EL (cell line): ENCODE data around the gene TSR2.
"Not testable (repeated sequence)": the region's sequence is repeated elsewhere in the genome, so short reads cannot be mapped to it uniquely, and the experiment has no call there.

Source experiments
- DNase-seq: peaks from one replicate; pipeline ENCODE4 v3.0.0-alpha.2; 2016

Gene TSR2

DNA sequence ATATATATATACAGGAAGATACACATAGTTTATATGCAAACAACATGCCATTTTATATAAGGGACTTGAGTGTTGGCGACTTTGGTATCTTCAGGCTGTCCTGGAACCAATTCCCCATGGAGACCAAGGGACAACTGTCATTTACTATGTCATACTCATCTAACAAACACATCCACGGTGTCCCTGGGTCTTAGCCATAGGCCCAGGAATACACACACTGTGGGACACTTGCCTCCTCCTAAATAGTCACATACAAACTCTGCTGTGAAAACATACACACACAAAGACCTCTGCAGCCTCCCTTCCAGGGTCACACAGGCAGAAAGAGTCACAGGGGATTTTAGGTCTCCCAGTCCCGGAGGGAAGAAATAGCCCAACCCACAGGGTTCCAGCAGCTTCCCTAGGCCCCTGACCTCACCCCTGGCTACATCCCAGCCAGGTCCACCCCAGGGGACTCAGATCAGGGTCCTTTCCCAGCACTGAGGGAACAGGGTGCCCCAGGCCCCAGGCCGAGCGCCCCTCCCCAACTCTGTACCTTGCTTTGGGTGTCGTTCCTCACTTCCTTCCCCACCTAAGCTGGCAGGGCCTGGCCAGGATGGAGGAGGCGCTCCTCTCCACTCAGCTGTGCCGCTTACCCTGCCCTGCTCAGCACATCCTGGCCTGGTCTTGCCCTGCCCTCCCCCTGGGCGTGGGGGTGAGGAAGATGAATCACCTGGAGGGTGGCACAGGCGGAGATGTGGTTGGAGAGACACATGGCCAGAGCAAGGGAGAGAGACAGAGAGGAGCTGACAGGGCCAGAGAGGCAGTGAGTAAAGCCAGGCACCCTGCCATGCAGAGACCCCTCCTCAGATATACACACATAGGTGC is 34.0 kb downstream of the TSR2 start:
- no peak for DNase-seq

- DNase-seq, result no peak
These were observed 39.2 kb downstream of the TSR2 start for GRCh38 chrX:54479136-54480111.

- DNase-seq, result no peak
These were observed 42.8 kb downstream of the TSR2 start for GRCh38 chrX:54482839-54483593.

- no peak for DNase-seq
These were observed 43.7 kb downstream of the TSR2 start for GRCh38 chrX:54483946-54484345.

DNA sequence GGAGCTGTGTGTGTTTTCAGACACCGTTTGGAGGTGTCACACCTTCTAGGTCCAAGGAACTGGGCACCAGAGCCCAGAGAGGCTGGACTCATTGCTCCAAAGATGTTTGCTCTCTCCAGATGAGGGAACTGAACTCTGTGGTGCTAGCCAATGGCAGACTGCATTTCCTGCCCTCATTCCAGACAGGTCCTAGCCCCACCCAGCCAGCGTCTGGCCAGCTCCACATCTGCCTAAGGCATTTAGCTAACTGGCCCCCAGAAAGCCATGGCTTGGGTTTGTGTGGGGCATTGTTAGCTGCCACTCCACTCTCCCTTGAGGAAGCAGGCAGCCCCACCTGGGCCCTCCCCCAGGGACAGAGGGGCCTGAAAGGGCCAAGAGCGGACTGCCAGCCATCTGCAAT is 44.5 kb downstream of the TSR2 start:
- DNase-seq, result peak; percentile 23

GRCh38 chrX:54489819-54490218 is 49.6 kb downstream of the TSR2 start:
- DNase-seq, result not testable (repeated sequence)

DNA sequence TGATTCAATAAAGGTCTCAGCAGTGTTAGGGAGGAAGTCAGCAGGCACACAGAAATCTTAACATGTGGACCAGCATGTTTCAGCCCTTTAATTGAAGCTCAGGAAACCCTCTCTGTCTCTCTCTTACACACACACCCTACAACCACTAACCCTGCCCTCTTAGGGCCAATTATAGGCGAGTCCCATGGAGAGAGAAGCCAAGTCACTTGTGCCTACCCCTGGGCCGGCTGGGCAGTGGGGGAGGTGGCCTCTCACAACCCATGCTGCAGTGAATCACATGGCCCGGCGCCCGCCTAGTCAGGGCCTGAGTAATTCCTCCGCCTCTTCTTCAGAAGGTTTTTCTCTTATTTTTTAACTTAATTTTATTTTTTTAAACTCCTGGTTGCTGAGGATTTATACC is 52.1 kb downstream of the TSR2 start:
- DNase-seq, result peak; percentile 61

GRCh38 chrX:54494166-54494988 is 54.2 kb downstream of the TSR2 start:
- DNase-seq, result no peak
